ENCODE measurements around the gene CDHR2.
"Not testable (repeated sequence)": the region's sequence is repeated elsewhere in the genome, so short reads cannot be mapped to it uniquely, and the experiment has no call there.

Gene CDHR2

DNA sequence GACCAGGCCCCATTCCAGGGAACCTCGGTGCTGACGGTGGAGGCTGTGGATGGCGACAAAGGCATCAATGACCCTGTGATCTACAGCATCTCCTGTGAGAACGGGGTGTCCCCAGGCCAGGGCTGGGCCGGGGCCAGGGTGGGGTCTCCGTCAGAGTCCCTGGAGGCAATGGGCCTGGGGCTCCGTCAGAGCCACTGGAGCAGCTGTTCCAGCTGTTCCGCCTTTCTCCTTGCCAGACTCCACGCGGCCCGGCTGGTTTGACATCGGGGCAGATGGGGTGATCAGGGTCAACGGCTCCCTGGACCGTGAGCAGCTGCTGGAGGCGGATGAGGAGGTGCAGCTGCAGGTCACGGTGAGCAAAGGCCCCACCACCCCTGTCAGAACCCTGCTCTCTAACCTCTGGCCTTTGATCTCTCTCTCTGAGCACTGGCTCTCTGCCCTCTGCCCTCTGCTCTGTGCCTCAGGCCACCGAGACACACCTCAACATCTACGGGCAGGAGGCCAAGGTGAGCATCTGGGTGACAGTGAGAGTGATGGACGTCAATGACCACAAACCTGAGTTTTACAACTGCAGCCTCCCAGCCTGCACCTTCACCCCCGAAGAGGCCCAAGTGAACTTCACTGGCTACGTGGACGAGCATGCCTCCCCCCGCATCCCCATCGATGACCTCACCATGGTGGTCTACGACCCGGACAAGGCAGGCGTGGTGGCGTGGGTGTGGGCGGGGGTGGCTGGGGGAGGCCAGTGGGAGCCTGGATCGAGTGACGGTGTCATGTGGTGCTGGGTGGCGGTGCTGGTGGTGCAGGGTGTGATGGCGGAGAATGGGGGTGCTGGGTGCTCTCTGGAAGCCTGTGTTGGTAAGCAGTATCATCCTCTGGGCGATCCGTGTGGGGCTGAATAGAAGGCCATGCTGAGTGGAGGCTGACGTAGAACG, 26.6 kb downstream of the CDHR2 start:
- DNase-seq (ENCODE audit: insufficient read length) (no peak), FAIRE-seq (no peak)
- TF ChIP-seq TAF1 (IDR thresholded peaks at IDR 0.05; ENCODE audit: borderline replicate concordance, low read depth, low read length), result no peak
- TF ChIP-seq POLR2AphosphoS5 (IDR thresholded peaks at IDR 0.05; ENCODE audit: low read depth, low read length), result no peak
- no peak for TF ChIP-seq POLR2A (IDR thresholded peaks at IDR 0.05; ENCODE audit: low read depth, low read length)

DNA sequence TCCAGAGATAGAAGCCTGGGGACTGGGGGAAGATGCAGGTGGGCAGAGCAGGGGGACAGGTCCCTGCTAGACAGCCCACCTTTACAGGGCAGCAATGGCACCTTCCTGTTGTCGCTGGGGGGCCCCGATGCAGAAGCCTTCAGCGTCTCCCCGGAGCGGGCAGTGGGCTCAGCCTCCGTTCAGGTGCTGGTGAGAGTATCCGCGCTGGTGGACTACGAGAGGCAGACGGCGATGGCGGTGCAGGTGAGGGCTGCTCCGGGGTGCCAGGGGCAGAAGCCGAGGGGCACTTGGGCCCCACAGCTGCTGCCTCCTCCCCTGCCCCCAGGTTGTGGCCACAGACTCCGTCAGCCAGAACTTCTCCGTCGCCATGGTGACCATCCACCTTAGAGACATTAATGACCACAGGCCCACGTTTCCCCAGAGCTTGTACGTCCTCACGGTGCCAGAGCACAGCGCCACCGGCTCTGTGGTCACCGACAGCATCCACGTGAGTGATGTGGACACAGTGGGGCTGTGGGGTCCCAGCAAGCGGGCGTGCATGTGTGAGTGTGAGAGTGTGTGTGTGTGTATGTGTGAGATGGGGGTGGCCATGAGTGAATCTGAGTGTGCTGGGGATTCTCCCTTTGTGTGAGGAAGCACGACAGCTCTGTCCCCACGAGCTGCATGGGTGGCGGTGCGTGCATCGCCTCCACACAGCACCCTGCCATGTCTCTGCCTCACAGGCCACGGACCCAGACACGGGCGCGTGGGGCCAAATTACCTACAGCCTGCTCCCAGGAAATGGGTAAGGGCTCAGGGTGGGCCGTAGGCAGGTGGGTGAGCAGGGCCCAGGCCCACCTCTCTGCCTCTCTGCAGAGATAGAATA, 28.4 kb downstream of the CDHR2 start:
- FAIRE-seq (no peak), DNase-seq (ENCODE audit: insufficient read length) (no peak)
- TF ChIP-seq POLR2A (IDR thresholded peaks at IDR 0.05; ENCODE audit: low read depth, low read length) (no peak), POLR2AphosphoS5 (IDR thresholded peaks at IDR 0.05; ENCODE audit: low read depth, low read length) (no peak), TAF1 (IDR thresholded peaks at IDR 0.05; ENCODE audit: borderline replicate concordance, low read depth, low read length) (no peak)

DNA sequence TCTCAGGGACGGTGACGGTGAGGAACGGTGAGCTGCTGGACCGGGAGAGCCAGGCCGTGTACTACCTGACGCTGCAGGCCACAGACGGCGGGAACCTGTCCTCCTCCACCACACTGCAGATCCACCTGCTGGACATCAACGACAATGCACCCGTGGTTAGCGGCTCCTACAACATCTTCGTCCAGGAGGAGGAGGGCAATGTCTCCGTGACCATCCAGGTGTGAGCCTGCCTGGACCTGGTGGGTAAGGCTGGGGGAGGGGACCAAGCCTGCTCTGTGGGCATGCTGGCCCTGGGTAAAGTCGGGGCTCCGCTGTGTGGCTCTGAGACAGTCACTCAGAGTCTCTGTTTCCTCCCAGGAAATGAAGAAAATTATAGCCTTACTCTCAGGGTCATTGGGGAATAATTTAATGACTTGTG, 29.3 kb downstream of the CDHR2 start:
- FAIRE-seq (no peak), DNase-seq (ENCODE audit: insufficient read length) (no peak)
- TF ChIP-seq TAF1 (IDR thresholded peaks at IDR 0.05; ENCODE audit: borderline replicate concordance, low read depth, low read length), result no peak
- no peak for TF ChIP-seq POLR2A (IDR thresholded peaks at IDR 0.05; ENCODE audit: low read depth, low read length)
- TF ChIP-seq POLR2AphosphoS5 (IDR thresholded peaks at IDR 0.05; ENCODE audit: low read depth, low read length), result no peak

DNA sequence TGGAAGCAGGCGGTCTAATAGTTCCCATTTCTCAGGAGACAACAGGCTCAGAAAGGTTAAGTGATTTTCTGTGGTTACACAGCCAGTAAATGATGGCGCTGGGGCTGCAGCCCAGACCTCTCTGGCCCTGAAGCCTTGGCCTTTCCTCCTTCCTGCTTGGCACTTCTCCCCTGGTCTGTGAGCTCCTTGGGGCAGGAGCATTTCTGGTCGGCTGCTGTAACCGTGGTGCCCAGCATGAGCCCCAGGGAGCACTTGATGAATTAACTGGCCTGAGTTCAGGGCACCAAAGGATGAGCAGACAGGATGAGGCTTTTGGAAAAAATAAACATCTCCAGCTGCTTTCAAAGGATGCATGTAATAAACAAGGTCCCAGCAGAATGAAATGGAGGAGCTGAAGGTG, 30.2 kb downstream of the CDHR2 start:
- TF ChIP-seq TAF1 (IDR thresholded peaks at IDR 0.05; ENCODE audit: borderline replicate concordance, low read depth, low read length) (no peak), POLR2AphosphoS5 (IDR thresholded peaks at IDR 0.05; ENCODE audit: low read depth, low read length) (no peak), POLR2A (IDR thresholded peaks at IDR 0.05; ENCODE audit: low read depth, low read length) (no peak)
- DNase-seq (ENCODE audit: insufficient read length), result no peak
- no peak for FAIRE-seq

DNA sequence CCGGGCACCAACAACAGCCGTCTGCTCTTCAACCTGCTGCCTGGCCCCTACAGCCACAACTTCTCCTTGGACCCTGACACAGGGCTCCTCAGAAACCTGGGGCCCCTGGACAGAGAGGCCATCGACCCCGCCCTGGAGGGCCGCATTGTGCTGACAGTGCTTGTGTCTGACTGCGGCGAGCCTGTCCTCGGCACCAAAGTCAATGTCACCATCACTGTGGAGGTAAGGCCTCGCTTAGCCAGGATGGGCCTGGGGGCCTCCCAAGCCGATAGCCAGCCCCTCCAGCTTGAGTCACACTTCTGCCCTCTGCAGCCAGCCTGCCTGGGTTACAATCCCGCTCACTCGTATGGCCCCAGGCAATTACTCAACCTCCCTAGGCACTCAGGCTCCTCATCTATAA, 32.2 kb downstream of the CDHR2 start:
- no peak for TF ChIP-seq TAF1 (IDR thresholded peaks at IDR 0.05; ENCODE audit: borderline replicate concordance, low read depth, low read length)
- no peak for TF ChIP-seq POLR2A (IDR thresholded peaks at IDR 0.05; ENCODE audit: low read depth, low read length)
- no peak for TF ChIP-seq POLR2AphosphoS5 (IDR thresholded peaks at IDR 0.05; ENCODE audit: low read depth, low read length)
- FAIRE-seq (no peak), DNase-seq (ENCODE audit: insufficient read length) (no peak)

DNA sequence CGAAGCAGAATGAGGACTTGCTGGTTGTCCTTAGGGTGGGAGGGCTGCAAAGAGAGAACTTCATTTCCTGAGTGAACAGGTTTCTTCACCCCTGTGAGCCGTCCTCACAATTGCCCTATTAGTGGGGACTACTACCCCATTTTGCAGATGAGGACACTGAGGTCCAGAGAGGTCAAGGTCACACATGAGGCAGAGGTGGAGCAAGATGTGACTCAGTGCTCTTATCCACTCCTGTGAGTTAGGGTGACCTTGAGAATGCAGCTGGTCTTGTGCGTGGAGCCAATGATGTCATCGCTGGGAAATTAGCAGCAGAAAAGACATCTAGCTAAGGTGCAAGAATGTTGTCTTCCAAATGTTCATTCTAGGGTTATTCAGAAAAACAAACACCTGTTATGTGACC, 33.9 kb downstream of the CDHR2 start:
- FAIRE-seq (no peak), DNase-seq (ENCODE audit: insufficient read length) (no peak)
- TF ChIP-seq POLR2A (IDR thresholded peaks at IDR 0.05; ENCODE audit: low read depth, low read length) (no peak), POLR2AphosphoS5 (IDR thresholded peaks at IDR 0.05; ENCODE audit: low read depth, low read length) (no peak), TAF1 (IDR thresholded peaks at IDR 0.05; ENCODE audit: borderline replicate concordance, low read depth, low read length) (no peak)

- no peak for TF ChIP-seq POLR2A (IDR thresholded peaks at IDR 0.05; ENCODE audit: low read depth, low read length)
- TF ChIP-seq POLR2AphosphoS5 (IDR thresholded peaks at IDR 0.05; ENCODE audit: low read depth, low read length), result no peak
- no peak for TF ChIP-seq TAF1 (IDR thresholded peaks at IDR 0.05; ENCODE audit: borderline replicate concordance, low read depth, low read length)
- DNase-seq (ENCODE audit: insufficient read length), result no peak
- no peak for FAIRE-seq
Observed at GRCh38 chr5:176587398-176587797, 38.3 kb downstream of the CDHR2 start.

DNA sequence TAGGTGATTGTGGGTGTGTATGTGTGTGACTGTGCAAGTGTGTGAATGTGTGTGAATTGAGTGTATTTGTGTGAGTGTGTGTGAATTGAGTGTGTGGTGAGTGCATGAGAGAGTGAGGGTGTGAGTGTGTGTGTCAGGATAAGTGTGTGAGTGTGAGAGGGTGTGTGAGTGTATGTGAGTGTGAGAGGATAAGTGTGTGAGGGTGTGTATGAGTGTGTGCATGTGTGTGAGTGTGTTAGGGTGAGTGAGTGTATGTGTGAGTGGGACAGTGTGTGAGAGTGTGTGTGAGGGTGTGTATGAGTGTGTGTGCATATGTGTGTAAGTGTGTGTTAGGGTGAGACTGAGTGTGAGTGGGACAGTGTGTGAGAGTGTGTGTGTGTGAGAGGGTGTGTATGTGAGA, 39.2 kb downstream of the CDHR2 start:
- TF ChIP-seq POLR2AphosphoS5 (IDR thresholded peaks at IDR 0.05; ENCODE audit: low read depth, low read length), result no peak
- TF ChIP-seq TAF1 (IDR thresholded peaks at IDR 0.05; ENCODE audit: borderline replicate concordance, low read depth, low read length), result no peak
- TF ChIP-seq POLR2A (IDR thresholded peaks at IDR 0.05; ENCODE audit: low read depth, low read length), result no peak
- no peak for DNase-seq (ENCODE audit: insufficient read length)
- no peak for FAIRE-seq

DNA sequence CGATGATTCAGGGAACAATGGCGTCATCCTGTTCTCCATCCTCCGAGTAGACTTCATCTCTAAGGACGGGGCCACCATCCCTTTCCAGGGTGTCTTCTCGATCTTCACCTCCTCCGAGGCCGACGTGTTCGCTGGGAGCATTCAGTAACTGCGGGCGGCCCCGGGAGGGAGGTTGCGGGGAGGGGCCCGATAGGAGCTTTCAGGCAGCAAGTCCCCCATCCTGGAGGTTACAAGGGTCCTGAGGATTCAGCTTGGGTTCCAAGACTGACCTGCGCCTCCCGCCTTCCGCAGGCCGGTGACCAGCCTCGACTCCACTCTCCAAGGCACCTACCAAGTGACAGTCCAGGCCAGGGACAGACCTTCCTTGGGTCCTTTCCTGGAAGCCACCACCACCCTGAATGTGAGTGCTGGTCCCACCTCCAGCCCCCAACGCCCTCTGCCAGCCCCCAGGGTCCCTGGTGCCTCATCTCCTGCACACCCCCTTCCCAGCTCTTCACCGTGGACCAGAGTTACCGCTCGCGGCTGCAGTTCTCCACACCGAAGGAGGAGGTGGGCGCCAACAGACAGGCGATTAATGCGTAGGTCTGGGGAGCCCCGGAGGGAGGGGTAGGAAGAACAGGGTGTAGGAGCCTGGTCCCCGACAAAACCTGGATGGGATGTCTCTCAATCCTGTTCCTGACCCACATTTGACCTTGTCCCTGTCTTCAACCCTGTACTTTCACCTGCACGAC, 40.1 kb downstream of the CDHR2 start:
- DNase-seq (ENCODE audit: insufficient read length), result no peak
- no peak for FAIRE-seq
- TF ChIP-seq TAF1 (IDR thresholded peaks at IDR 0.05; ENCODE audit: borderline replicate concordance, low read depth, low read length) (no peak), POLR2AphosphoS5 (IDR thresholded peaks at IDR 0.05; ENCODE audit: low read depth, low read length) (no peak), POLR2A (IDR thresholded peaks at IDR 0.05; ENCODE audit: low read depth, low read length) (no peak)

GRCh38 chr5:176590035-176590717, 41.0 kb downstream of the CDHR2 start:
- no peak for DNase-seq (ENCODE audit: insufficient read length)
- FAIRE-seq, result no peak
- TF ChIP-seq POLR2AphosphoS5 (IDR thresholded peaks at IDR 0.05; ENCODE audit: low read depth, low read length) (no peak), POLR2A (IDR thresholded peaks at IDR 0.05; ENCODE audit: low read depth, low read length) (no peak), TAF1 (IDR thresholded peaks at IDR 0.05; ENCODE audit: borderline replicate concordance, low read depth, low read length) (no peak)

- DNase-seq (ENCODE audit: insufficient read length), result not testable (repeated sequence)
- peak; percentile 100 for FAIRE-seq
Observed at GRCh38 chr5:176591667-176592066, 42.5 kb downstream of the CDHR2 start.
